GM19397 (cell line): ENCODE data around the gene PTPRM.

Source experiments
- ATAC-seq: cut with Tn5 transposase; IDR thresholded peaks from one replicate; pipeline ENCODE4 v1.9.1; 2021; ENCODE audit warnings: mild to moderate bottlenecking, moderate library complexity; ENCODE audit not compliant: unreplicated experiment

The PTPRM gene

GRCh38 chr18:7749510-7749981 is 182.4 kb downstream of the PTPRM start:
- ATAC-seq, result no peak

GRCh38 chr18:7750095-7750663 is 183.1 kb downstream of the PTPRM start:
- no peak for ATAC-seq

- ATAC-seq, result no peak
Observed at GRCh38 chr18:7750966-7751365, 183.8 kb downstream of the PTPRM start.

GRCh38 chr18:7754258-7754657 is 187.1 kb downstream of the PTPRM start:
- ATAC-seq, result no peak

- ATAC-seq, result no peak
Observed at GRCh38 chr18:7754725-7755181, 187.6 kb downstream of the PTPRM start.

DNA sequence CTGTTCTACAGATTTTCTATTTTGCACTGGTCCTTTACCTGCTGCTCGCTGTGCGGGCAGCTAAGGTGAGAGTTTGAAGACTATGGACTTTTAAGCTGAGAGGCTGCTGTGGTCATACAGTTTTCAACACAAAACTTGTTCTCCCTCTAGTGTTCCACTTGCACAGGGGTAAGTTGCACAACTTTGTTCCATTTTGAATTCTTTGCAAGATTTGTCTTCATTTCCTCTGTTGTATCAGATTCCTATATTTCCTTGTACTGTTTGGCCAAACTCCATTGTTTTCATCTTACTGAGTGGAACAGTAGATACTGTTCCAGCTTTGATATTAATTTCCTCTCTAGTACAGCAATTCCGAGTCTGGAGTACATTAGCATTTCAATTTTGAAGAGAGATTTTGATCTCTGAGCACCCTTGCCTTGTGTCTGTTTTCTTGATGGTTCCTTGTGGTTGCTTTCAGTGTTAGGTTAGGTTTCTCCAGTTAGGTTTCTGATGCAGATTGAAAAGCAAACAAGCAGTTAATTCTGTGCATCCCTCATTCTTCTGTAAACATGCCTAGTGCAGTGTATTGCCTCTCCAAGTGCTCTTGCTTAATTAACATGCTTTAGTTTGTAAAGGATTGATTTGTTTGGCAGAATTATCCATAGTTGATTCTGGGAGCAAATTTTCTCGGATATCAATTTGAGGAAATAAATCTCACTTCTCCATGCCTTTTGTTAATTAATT is 188.8 kb downstream of the PTPRM start:
- no peak for ATAC-seq

DNA sequence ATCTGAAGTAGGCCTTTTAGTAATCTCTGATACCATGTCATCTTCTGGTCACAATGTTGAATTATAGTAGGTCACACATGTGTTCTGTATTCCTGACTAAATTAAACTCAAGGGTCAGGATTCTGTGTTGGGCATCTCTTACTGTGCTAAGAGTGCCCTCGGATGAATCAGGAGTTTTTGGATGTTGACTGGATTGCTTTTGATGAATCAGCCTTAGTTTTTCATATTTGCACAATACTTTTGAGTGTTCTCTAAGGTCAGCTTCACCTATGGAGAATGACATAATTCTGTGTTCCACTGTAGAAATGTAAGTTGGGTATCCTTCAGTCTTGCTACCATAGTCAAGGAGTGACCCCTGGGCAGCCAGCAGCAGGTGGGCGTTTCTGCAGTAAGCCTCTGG is 190.1 kb downstream of the PTPRM start:
- no peak for ATAC-seq

GRCh38 chr18:7758764-7759163 is 191.6 kb downstream of the PTPRM start:
- ATAC-seq, result no peak

- no peak for ATAC-seq
Observed at GRCh38 chr18:7760967-7761948, 194.1 kb downstream of the PTPRM start.

DNA sequence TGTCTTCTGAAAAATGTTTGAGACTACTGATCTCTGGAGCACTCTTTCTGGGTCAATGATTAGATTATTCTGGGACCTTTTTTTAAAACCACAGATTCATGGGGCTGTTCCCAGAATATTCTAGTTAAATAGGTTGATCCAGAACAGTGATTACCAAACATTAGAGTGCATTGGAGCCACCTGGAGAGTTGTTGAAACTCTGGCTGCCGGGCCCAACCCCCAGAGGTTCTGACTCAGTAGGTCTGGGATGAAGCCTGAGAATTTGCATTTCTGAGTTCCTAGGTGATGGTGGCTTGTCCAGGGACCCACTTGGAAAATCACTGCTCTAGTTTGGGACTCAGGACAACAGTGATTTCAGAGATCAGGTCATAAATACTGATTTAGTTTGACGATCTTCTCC is 197.3 kb downstream of the PTPRM start:
- ATAC-seq, result no peak

DNA sequence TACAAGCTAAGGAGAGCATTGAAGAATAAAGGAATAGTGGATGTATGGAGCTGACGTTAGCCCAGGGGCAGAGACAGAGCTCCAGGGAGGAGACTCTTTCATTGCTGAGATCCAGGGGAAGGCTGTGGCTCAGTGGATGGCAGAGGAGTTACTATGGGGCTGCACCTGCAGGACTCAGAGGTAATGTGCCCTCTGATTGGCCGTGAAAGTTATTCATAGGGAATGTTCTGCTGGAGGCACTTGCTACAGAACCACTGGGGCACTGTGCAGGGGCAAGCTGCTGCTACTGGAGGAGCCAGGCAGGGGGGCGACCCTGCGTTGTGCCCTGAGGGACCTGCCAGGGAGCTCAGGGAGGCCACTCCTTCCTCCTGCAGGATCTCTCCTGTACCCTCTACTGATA is 199.2 kb downstream of the PTPRM start:
- no peak for ATAC-seq

DNA sequence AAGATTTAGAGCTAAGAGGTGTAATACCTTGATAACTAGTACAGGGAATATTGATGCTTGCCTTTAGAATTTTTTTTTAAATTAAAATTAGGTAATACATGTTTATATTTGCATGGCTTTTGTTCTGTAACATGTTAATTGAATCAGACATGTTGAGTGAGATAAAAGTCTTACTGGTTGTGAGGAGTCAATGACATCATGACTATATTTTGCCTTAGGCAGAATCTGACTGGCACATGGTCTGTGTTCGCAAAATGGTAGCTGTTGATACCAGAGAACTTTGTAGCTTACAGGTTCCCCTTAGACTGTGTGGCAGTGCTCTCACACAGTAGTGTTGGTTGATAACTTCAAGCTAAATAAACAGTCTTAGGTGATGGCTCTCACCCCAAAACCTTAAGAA is 199.7 kb downstream of the PTPRM start:
- ATAC-seq, result no peak

GRCh38 chr18:7770908-7771307 is 203.8 kb downstream of the PTPRM start:
- no peak for ATAC-seq

- ATAC-seq, result no peak
Observed at GRCh38 chr18:7772510-7772888, 205.4 kb downstream of the PTPRM start.

DNA sequence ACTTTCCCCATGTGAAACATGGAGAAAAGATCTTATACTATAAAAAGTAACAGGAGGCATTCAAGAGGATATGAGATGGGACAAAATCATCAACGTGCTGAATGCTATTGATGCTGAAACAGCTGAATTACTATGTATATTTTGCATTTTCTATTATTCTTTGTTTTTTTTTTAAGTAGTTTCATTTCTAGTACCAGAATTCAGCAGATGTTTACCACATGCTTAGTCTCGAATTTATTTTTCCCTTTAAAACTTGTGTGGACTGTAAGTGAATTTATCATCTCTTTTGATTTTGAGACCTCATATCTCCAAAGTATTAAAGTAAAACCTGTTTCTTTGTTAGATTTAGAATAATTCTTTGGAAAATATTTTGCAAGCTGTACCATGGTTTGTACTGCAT is 205.8 kb downstream of the PTPRM start:
- ATAC-seq, result no peak

DNA sequence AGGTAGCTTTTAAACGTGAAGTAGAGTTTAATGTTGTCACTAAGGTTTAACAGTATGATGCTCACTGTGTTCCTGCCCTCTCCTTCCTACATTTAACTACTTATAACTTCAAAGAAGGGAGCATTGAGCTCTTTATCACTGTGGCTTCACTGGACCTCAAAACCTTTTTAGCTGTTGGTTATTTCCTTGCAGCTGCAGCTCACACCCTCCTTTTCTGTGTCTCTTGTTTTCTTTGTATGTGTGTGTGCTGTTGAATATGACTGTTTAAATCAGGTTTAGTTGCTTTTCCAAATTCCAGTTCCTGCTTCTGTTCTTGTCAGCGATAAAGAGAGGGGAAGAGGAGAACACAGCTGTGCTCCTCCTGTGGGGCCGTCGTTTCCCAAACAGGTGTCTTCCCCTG is 208.0 kb downstream of the PTPRM start:
- no peak for ATAC-seq

DNA sequence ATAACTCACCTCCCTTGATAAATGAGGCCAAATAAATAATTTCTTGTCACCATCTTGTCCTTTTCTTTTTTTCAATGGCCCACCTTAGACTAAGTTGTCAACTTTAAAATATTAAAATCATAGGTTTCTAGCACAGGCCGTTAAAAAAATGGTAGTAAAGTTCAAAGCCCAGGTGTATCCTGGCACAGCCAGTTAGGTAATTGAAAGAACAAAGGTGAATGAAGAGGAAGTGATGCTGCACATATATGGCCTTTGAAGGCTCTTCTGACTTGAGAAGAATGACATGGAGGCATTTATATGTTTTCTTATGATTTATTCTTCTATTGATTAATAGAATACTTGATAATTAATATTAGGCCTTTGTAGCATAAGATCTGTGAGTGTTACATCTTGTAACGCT is 208.7 kb downstream of the PTPRM start:
- no peak for ATAC-seq

DNA sequence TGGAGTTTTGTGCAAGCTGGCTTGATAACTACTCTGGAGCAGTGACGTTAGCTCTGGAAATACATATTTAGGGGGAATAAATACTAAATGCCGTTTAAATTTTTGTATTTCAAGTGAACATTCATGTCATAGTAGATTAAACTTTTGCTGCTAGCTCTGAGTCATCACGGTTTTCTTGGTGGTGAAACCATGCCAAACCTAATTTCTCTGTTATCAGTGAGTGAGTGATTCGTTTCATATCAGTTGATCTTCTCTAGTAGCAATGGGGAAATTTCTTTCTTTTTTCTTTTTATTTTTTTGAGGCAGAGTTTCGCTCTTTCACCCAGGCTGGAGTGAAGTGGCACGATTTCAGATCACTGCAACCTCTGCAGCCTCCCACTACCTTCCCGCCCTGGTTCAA is 211.1 kb downstream of the PTPRM start:
- no peak for ATAC-seq

DNA sequence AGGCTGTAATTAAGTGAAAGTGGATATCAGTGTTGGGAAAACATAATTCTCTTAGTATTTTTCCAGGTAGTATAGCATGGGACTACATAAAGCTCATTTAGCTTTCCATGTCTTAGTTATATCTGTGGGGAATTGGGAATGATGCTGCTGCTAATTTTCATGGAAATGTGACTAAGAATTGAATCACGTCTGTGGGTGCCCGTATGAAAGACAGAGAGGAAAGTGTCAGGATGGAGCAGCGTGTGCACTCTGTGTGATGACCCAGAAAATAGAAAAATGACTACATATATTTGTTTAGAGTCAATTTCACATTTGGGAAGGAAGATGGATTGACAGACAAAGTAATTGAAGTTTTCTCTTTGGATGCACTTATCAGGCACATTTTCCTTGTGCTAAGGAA is 212.1 kb downstream of the PTPRM start:
- ATAC-seq, result no peak

DNA sequence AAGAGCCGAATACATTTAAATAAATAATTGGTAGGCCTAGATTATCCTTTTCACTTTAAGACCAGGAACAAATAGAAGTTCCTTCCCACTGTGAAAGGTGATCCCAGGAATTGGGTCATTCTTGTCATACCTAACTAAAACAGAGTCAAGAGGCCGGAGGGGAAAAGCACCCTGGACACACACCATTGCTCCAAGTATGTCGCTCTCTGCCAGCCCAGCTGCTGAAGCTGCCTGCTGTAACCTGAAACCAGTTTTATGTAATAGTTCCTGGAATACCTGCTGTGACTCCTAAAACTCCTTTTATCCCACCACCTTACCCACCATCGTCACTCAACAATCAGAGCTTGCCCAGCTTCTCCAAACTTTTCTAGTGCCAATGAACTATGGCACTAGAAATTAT is 217.1 kb downstream of the PTPRM start:
- no peak for ATAC-seq

DNA sequence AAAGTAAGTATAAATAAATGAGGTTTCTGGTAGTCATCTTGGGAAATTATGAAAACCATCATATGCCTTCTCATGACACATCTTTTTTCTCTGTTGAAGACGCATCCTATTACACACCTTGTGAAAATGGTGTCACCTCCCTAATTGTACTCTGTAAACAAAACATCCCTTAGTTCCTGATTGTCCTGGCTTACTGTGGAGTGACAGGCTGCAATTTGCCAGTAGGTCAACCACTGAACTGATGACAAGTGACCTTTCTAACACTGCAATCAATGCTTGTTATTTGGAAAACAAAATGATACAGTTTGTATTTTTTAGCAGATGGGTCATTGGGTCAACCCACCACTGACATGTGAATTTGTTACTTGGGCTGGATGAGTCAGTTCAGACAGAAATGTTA is 219.5 kb downstream of the PTPRM start:
- no peak for ATAC-seq

DNA sequence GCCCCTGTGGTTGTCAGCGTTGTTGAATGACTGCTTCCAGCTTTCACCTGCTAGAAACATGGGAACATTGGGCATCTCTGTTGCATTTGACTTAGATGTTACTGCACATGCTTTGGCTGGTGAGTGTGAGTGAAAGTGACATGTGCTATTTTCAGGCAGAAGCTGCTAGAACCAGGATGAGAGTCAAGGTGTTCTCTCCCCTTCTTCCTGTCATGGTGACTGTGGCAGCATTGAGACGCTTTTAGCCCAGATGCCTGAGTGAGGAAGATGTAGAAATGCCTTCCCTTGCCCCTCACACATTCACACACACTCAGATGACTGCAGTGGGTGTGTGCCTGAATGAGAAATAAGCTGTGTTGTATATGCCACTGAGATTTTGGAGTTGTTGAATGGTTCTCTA is 220.2 kb downstream of the PTPRM start:
- no peak for ATAC-seq
